ENCODE data around the gene KCTD10. TPM values are rescaled to one million over a fixed set of nuclear protein-coding genes. Genes with fewer than 3 reads are reported as not detected.

The KCTD10 gene
- total RNA-seq, 1 experiment from 2014 or later = 71.3 TPM

DNA sequence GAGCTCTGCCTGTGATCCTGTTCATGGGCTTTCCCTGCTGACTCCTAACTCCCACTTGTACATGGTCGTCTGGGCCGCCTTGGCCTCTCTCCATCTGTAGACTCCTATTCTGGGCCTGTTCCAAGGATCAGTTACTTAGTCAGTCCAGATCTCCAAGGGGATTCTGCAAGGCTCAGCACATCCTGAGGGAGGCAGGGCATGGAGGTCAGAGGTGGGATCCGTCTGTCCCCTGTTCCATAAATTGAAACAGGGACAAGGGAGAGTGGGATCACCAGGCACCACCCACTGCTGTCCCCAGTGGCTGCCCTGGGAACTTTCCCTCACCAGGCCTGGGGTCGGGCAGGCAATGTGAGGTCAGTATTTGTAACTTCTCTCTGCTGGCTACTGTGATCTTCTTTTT lies 43.5 kb downstream of the KCTD10 start:
- Histone ChIP-seq H3K14ac (ENCODE audit: insufficient read depth, low read length) (no peak overlapping the region), H4K8ac (replicated peaks; ENCODE audit: insufficient read length, low read depth, low read length) (no peak overlapping the region), H3K56ac (ENCODE audit: insufficient read length, low read depth, low read length) (no peak overlapping the region), H2BK15ac (ENCODE audit: low read depth, low read length) (no peak overlapping the region), H3T11ph (ENCODE audit: low read length) (no peak overlapping the region), H2BK20ac (ENCODE audit: low read depth, low read length, poor library complexity, severe bottlenecking) (no peak overlapping the region), H3K4me2 (ENCODE audit: insufficient read depth, insufficient read length, low read length) (no peak overlapping the region), H3K9me3 (ENCODE audit: control insufficient read depth, low read depth, low read length) (no peaks in the 10 kb centered on the region), H2AFZ (ENCODE audit: low read length) (no peak overlapping the region), H3K18ac (ENCODE audit: insufficient read length, low read depth, low read length) (no peak overlapping the region), H2BK120ac (ENCODE audit: low read depth, low read length, poor library complexity, severe bottlenecking) (no peak overlapping the region), H4K20me1 (ENCODE audit: control insufficient read depth, insufficient read depth, insufficient read length) (no peaks in the 10 kb centered on the region), H4K91ac (ENCODE audit: insufficient read length, low read depth, low read length) (no peak overlapping the region), H3K27ac (ENCODE audit: insufficient read length, low read depth, low read length) (no peak overlapping the region), H3K4me1 (ENCODE audit: insufficient read depth, low read length) (peaks cover 7% of the 10 kb centered on the region; the same call in 1 of the 2 replicates), H3K4ac (ENCODE audit: low read depth, low read length) (no peak overlapping the region), H3K9ac (ENCODE audit: extremely low read depth, insufficient read length, low read length) (no peak overlapping the region), H3K27me3 (ENCODE audit: insufficient read depth, low read length) (no peaks in the 10 kb centered on the region), H3K79me2 (ENCODE audit: insufficient read depth, low read length) (no peaks in the 10 kb centered on the region), H2AK5ac (ENCODE audit: insufficient read length, low read length) (no peak overlapping the region), H3K23me2 (ENCODE audit: insufficient read length, low read depth, low read length, poor library complexity, severe bottlenecking) (no peaks in the 10 kb centered on the region), H2BK12ac (ENCODE audit: insufficient read length, low read depth, low read length) (no peak overlapping the region), H4K5ac (ENCODE audit: insufficient read length, low read depth, low read length) (no peak overlapping the region), H2BK5ac (ENCODE audit: insufficient read length, low read length) (no peak overlapping the region), H3K79me1 (ENCODE audit: insufficient read depth, low read depth, low read length, poor library complexity, severe bottlenecking) (no peaks in the 10 kb centered on the region), H3K23ac (ENCODE audit: insufficient read length, low read depth, low read length) (no peak overlapping the region)
- no peaks in the 10 kb centered on the region; a peak in 1 of 5 replicates for H3K9me3 Mint-ChIP-seq
- TF ChIP-seq, protein P1, sequence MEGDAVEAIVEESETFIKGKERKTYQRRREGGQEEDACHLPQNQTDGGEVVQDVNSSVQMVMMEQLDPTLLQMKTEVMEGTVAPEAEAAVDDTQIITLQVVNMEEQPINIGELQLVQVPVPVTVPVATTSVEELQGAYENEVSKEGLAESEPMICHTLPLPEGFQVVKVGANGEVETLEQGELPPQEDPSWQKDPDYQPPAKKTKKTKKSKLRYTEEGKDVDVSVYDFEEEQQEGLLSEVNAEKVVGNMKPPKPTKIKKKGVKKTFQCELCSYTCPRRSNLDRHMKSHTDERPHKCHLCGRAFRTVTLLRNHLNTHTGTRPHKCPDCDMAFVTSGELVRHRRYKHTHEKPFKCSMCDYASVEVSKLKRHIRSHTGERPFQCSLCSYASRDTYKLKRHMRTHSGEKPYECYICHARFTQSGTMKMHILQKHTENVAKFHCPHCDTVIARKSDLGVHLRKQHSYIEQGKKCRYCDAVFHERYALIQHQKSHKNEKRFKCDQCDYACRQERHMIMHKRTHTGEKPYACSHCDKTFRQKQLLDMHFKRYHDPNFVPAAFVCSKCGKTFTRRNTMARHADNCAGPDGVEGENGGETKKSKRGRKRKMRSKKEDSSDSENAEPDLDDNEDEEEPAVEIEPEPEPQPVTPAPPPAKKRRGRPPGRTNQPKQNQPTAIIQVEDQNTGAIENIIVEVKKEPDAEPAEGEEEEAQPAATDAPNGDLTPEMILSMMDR (conservative IDR thresholded peaks at IDR 0.05) = peak; percentile 67
- H3K4me1 Mint-ChIP-seq = peaks cover 39 to 46% of the 10 kb centered on the region in 2 experiments
- peak overlapping the region in 1 of 2 experiments; percentile 23; a peak in 1 of 5 replicates for H3K4me3 Mint-ChIP-seq
- DNase-seq = peak; percentile 77
- no peaks in the 10 kb centered on the region; the same call in 1 of the 2 replicates for H3K27me3 Mint-ChIP-seq (ENCODE audit: low read depth)
- no peak overlapping the region; a peak in 1 of 7 replicates for H3K27ac Mint-ChIP-seq
- no CpG with 5 or more reads among the region's 4 CpGs for WGBS (ENCODE audit: extremely low coverage, insufficient read length, low lambda C conversion rate)
- no peaks in the 10 kb centered on the region for H3K36me3 Mint-ChIP-seq (ENCODE audit: insufficient read depth in 1 of 3, low read depth in 3 of 3)
